Endothelial cell of umbilical vein (primary cell): ENCODE measurements around the gene SIM2.

ENCODE experiments used
- EZH2 ChIP-seq: IDR thresholded peaks from 2 replicates; pipeline ENCODE4 v1.6.1; 2012; ENCODE audit warnings: borderline replicate concordance, low read depth, mild to moderate bottlenecking, moderate library complexity, low read length, inconsistent platforms; ENCODE audit not compliant: severe bottlenecking
- FOS ChIP-seq: IDR thresholded peaks from 2 replicates; pipeline ENCODE4 v1.6.1; 2011; ENCODE audit warnings: mild to moderate bottlenecking, low read length, moderate library complexity, borderline replicate concordance; ENCODE audit not compliant: insufficient read depth
- GATA2 ChIP-seq: IDR thresholded peaks from 2 replicates; pipeline ENCODE4 v1.7.0; 2011; ENCODE audit warnings: low read depth, mild to moderate bottlenecking, moderate library complexity, mixed read lengths, low read length; ENCODE audit not compliant: insufficient read length, insufficient read depth
- JUN ChIP-seq: IDR thresholded peaks from 2 replicates; pipeline ENCODE4 v1.6.1; 2011; ENCODE audit warnings: borderline replicate concordance, low read depth; ENCODE audit not compliant: insufficient read length, insufficient read depth
- MYC ChIP-seq: IDR thresholded peaks from one replicate; pipeline ENCODE4 v1.6.1; 2011; ENCODE audit warnings: mild to moderate bottlenecking, low read depth, low read length
- POLR2A ChIP-seq: IDR thresholded peaks from 2 replicates; pipeline ENCODE4 v1.6.1; 2012; ENCODE audit warnings: low read depth, mild to moderate bottlenecking, control low read depth, low read length
- POLR2AphosphoS5 ChIP-seq: IDR thresholded peaks from 2 replicates; pipeline ENCODE4 v1.6.1; 2012; ENCODE audit warnings: low read depth, mild to moderate bottlenecking, control low read depth, low read length, moderate library complexity; ENCODE audit not compliant: insufficient read depth
- TF ChIP-seq, protein P1 (sequence below), 2 donors: IDR thresholded peaks; 1 replicate in 1 of 2; 2 replicates in 1 of 2; pipeline ENCODE4 v1.5.1; 2011; ENCODE audit warnings: low read length in 2 of 2, mild to moderate bottlenecking in 2 of 2, moderate library complexity in 2 of 2, control low read depth in 1 of 2, inconsistent platforms in 1 of 2, low read depth in 1 of 2; ENCODE audit not compliant: insufficient read depth in 1 of 2; ENCODE audit errors: extremely low read depth in 1 of 2
- TF ChIP-seq, protein P2 (sequence below): IDR thresholded peaks from 2 replicates; pipeline ENCODE4 v1.6.1; 2011; ENCODE audit not compliant: insufficient read depth, insufficient read length

DNA sequence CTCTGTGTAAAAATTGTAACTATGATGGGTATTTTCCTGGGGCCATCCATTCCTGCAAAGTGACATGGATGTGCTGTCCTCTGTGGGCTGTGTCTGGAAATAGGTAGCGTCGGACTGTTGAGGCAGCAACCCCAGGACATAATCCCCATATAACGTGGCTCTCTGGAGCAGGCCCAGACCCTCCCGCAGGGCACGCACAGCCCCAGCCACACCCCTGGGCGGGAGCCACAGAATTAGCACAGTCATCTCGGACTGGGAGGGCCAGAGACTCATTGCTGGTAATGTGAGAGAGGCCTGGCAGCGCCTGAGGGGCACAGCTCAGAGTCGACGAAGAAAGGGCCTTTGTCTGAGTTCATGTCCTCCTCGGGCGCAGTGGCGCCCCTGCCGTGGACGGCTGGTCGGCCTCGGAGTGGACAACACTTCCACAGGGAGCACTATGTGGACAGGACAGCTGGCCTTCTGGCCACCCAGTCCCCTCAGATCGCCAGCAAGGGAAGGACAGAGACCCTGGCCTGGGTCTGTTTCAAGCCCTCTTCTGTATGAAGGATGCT is 20.1 kb downstream of the SIM2 start:
- TF ChIP-seq, protein P1, sequence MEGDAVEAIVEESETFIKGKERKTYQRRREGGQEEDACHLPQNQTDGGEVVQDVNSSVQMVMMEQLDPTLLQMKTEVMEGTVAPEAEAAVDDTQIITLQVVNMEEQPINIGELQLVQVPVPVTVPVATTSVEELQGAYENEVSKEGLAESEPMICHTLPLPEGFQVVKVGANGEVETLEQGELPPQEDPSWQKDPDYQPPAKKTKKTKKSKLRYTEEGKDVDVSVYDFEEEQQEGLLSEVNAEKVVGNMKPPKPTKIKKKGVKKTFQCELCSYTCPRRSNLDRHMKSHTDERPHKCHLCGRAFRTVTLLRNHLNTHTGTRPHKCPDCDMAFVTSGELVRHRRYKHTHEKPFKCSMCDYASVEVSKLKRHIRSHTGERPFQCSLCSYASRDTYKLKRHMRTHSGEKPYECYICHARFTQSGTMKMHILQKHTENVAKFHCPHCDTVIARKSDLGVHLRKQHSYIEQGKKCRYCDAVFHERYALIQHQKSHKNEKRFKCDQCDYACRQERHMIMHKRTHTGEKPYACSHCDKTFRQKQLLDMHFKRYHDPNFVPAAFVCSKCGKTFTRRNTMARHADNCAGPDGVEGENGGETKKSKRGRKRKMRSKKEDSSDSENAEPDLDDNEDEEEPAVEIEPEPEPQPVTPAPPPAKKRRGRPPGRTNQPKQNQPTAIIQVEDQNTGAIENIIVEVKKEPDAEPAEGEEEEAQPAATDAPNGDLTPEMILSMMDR (IDR thresholded peaks at IDR 0.05; ENCODE audit: extremely low read depth in 1 of 2, insufficient read depth in 1 of 2, low read depth in 1 of 2, low read length in 2 of 2), result no peak
- TF ChIP-seq POLR2A (no peak), EZH2 (no peak), MYC (no peak), POLR2AphosphoS5 (no peak), JUN (no peak), GATA2 (no peak), FOS (no peak)
- TF ChIP-seq, protein P2, sequence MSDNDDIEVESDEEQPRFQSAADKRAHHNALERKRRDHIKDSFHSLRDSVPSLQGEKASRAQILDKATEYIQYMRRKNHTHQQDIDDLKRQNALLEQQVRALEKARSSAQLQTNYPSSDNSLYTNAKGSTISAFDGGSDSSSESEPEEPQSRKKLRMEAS, result no peak
